Esophagus muscularis mucosa (tissue), 4 donors: ENCODE data around the gene CBLB. TPM values are rescaled to one million over a fixed set of nuclear protein-coding genes. Genes with fewer than 3 reads are reported as not detected.

Source experiments
- DNase-seq: peaks from one replicate; pipeline ENCODE4 v3.0.0-alpha.2; 2017; ENCODE audit errors: extremely low spot score
- H3K27ac ChIP-seq, 4 donors: fragments of 200-600 bp; sonication (generic); replicated peaks in 1 of 4; 1 replicate in 3 of 4; 2 replicates in 1 of 4; pipeline ENCODE4 v1.5.1; 2016 to 2019; ENCODE audit warnings: mild to moderate bottlenecking in 1 of 4
- H3K27me3 ChIP-seq, 4 donors: fragments of 200-600 bp; sonication (generic); one replicate each; pipeline versions ENCODE4 v1.5.1 to v1.6.0; 2016 to 2019
- H3K36me3 ChIP-seq, 4 donors: fragments of 200-600 bp; sonication (generic); one replicate each; pipeline ENCODE4 v1.5.1; 2016 to 2019
- H3K4me1 ChIP-seq, 4 donors: fragments of 200-600 bp; sonication (generic); one replicate each; pipeline ENCODE4 v1.5.1; 2016 to 2019
- H3K4me3 ChIP-seq, 4 donors: fragments of 200-600 bp; sonication (generic); 1 replicate in 2 of 4; 2 replicates in 2 of 4; pipeline ENCODE4 v1.5.1; 2016 to 2019; ENCODE audit warnings: mild to moderate bottlenecking in 4 of 4, moderate library complexity in 1 of 4
- H3K9me3 ChIP-seq, 4 donors: fragments of 200-600 bp; sonication (generic); 1 replicate in 3 of 4; 2 replicates in 1 of 4; pipeline ENCODE4 v1.5.1; 2016 to 2019
- EP300 ChIP-seq: sonication (generic); formaldehyde crosslinking; IDR thresholded peaks from one replicate; pipeline ENCODE4 v1.6.1; 2017; ENCODE audit warnings: antibody characterized with exemption
- POLR2A ChIP-seq: fragments of 450-650 bp; IDR thresholded peaks from one replicate; pipeline ENCODE4 v1.6.1; 2017; ENCODE audit warnings: antibody characterized with exemption, moderate library complexity, mild to moderate bottlenecking, low read depth
- POLR2AphosphoS5 ChIP-seq, 2 donors: sonication (generic); formaldehyde crosslinking; IDR thresholded peaks; one replicate each; pipeline ENCODE4 v1.6.1; 2017; ENCODE audit warnings: antibody characterized with exemption in 2 of 2
- WGBS: methylation state at CpG from one replicate; pipeline ENCODE4 v1.1.5; 2018; 5-methylcytosine and 5-hydroxymethylcytosine counted together
- intact Hi-C: fragments of 100-400 bp; cut with DNase I; formaldehyde crosslinking; loops from one replicate; pipeline ENCODE4 v1.15.1; 2023
- total RNA-seq, 4 donors: library from RNA; depleted of rRNA; stranded (reverse); fragments of >200 nt; gene quantifications; one replicate each; pipeline versions ENCODE4 v1.1.0 to v1.2.1, GENCODE V29; 2016
- TF ChIP-seq, protein P1 (sequence below), 3 experiments: fragments of 200-600 bp in 2 of 3; fragments of 450-650 bp in 1 of 3; sonication (generic) in 2 of 3; IDR thresholded peaks; one replicate each; pipeline ENCODE4 v1.5.1; 2017 to 2019; ENCODE audit warnings: antibody characterized with exemption in 3 of 3, mild to moderate bottlenecking in 2 of 3, moderate library complexity in 1 of 3

Gene CBLB
- total RNA-seq, 4 donors from 2014 or later, result 20.7 to 35.7 (median 26.2) TPM

DNA sequence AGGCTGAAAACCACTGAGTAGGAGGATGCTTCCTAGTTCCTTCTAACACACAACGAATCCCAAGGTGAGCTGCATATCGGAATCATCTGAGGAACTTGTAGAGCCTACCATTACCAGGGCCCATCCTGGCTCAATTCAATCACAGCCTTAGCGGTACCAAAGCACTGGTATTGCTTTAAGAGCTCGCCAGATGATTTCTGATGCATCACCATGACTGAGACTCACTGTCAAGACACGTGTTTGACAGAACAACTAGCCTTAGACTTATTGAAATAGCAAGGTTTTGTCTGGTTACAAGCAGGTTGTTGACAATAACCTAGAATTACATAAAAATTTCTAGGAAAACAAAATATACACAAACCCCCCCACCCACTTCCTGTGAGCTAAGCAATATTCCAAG lies 68.5 kb downstream of the CBLB start:
- intact Hi-C loops, result no loop called here
- 65% methylated on average over 5 of the region's 5 CpGs for WGBS

DNA sequence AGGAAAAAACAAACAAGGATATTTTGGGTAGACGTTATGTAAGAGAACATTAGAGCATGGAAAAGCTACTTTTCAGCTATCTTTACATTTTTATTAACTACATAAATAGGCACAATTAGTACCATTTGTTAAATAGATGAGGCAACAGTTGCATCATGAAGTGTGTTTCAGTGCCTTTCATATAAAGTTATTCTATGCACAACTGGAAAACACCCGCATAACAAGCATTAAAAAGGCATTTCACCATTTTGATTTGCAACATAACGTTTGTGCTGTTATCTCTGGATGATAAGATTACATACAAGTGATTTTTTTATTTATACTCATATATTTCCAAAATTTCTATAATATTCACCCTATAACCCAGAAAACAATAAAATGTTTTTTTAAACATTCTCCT lies 69.5 kb downstream of the CBLB start:
- Histone ChIP-seq H3K4me3 (no peak overlapping the region), H3K36me3 (no peaks in the 10 kb centered on the region), H3K27me3 (no peaks in the 10 kb centered on the region), H3K4me1 (peaks cover 15 to 20% (median 16%) of the 10 kb centered on the region in 4 donors), H3K27ac (no peak overlapping the region), H3K9me3 (no peaks in the 10 kb centered on the region)
- no peak for DNase-seq
- TF ChIP-seq, protein P1, sequence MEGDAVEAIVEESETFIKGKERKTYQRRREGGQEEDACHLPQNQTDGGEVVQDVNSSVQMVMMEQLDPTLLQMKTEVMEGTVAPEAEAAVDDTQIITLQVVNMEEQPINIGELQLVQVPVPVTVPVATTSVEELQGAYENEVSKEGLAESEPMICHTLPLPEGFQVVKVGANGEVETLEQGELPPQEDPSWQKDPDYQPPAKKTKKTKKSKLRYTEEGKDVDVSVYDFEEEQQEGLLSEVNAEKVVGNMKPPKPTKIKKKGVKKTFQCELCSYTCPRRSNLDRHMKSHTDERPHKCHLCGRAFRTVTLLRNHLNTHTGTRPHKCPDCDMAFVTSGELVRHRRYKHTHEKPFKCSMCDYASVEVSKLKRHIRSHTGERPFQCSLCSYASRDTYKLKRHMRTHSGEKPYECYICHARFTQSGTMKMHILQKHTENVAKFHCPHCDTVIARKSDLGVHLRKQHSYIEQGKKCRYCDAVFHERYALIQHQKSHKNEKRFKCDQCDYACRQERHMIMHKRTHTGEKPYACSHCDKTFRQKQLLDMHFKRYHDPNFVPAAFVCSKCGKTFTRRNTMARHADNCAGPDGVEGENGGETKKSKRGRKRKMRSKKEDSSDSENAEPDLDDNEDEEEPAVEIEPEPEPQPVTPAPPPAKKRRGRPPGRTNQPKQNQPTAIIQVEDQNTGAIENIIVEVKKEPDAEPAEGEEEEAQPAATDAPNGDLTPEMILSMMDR (IDR thresholded peaks at IDR 0.05), result no peak
- TF ChIP-seq POLR2AphosphoS5 (IDR thresholded peaks at IDR 0.05), result no peak
- no peak for TF ChIP-seq EP300
- intact Hi-C loops, result no loop called here
- 92% methylated on average over 3 of the region's 3 CpGs for WGBS

More for the DNA sequence above, 68.5 kb downstream of the CBLB start:
- peaks cover 14 to 17% (median 16%) of the 10 kb centered on the region in 4 donors for H3K4me1 ChIP-seq
- H3K36me3 ChIP-seq, result no peaks in the 10 kb centered on the region
- H3K27ac ChIP-seq, result no peak overlapping the region
- no peak overlapping the region for H3K4me3 ChIP-seq
- DNase-seq, result no peak
- H3K27me3 ChIP-seq, result no peaks in the 10 kb centered on the region
- TF ChIP-seq EP300, result no peak
- no peak for TF ChIP-seq POLR2AphosphoS5 (IDR thresholded peaks at IDR 0.05)
- TF ChIP-seq POLR2A, result no peak
- TF ChIP-seq, protein P1 (IDR thresholded peaks at IDR 0.05), result no peak
- H3K9me3 ChIP-seq, result no peaks in the 10 kb centered on the region

DNA sequence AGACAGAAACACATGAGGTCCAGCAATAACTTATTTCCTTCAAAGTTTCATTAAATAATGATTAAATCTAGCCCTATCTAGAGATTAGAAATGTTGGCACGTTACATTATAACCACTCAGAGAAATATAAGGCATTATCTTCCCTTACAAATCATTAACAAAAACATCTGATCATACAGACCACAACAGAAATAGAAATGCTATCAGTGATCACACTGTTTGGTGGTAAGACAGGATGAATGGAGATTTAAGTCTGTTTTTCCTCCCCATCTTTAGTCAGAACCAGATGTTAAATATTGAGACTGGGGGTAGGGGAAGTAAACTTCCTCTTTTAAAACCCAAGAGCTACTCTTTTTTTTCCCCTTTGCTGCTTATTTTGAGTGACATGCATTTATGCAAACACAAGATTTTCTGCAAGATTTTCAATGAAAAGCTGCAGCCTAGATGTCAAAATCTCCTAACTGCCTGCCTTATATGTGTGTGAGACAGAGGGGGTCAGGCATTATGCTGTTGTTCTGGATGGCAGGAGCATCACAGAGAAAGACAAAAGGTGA lies 70.4 kb downstream of the CBLB start:
- Histone ChIP-seq H3K36me3 (no peaks in the 10 kb centered on the region), H3K9me3 (no peaks in the 10 kb centered on the region), H3K4me1 (peaks cover 19 to 26% (median 20%) of the 10 kb centered on the region in 4 donors), H3K4me3 (no peak overlapping the region), H3K27me3 (no peaks in the 10 kb centered on the region), H3K27ac (no peak overlapping the region)
- intact Hi-C loops, result no loop called here
- TF ChIP-seq POLR2AphosphoS5 (IDR thresholded peaks at IDR 0.05), result no peak
- TF ChIP-seq, protein P1 (IDR thresholded peaks at IDR 0.05), result no peak
- no peak for TF ChIP-seq POLR2A
- TF ChIP-seq EP300, result no peak
- no peak for DNase-seq
- 71% methylated on average over 1 of the region's 1 CpG for WGBS

DNA sequence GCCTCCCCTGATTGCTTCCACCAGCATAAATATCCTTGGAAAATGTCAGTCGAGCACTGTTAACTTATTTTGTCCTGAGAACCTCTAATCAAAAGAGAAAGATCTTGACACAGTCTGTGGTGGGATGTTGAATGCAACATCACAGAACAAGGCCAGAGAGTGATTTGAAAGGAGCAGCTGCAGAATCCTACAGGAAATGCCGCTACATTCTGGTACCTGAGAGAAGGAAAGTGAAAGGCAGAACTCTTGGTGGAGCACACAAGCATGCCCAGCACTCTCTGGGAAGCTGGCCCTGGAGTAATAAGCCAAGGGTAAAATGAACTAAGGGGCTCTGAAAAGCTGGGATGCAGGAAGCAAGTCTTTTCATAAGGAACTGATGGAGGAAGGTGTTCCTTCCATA lies 75.8 kb downstream of the CBLB start:
- WGBS, result 79% methylated on average over 2 of the region's 2 CpGs
- no peaks in the 10 kb centered on the region for H3K27me3 ChIP-seq
- H3K36me3 ChIP-seq, result no peaks in the 10 kb centered on the region
- TF ChIP-seq EP300, result no peak
- TF ChIP-seq POLR2A, result no peak
- TF ChIP-seq, protein P1 (IDR thresholded peaks at IDR 0.05), result no peak
- no peak for TF ChIP-seq POLR2AphosphoS5 (IDR thresholded peaks at IDR 0.05)
- no peak for DNase-seq
- intact Hi-C loops, result no loop called here
- peak overlapping the region; percentile 31 to 52 (median 48) for H3K27ac ChIP-seq
- H3K9me3 ChIP-seq, result no peaks in the 10 kb centered on the region
- H3K4me3 ChIP-seq, result no peak overlapping the region
- peaks cover 20 to 44% (median 36%) of the 10 kb centered on the region in 4 donors for H3K4me1 ChIP-seq
